ENCODE results near the gene ATOX1. TPM values are rescaled to one million over a fixed set of nuclear protein-coding genes. Genes with fewer than 3 reads are reported as not detected.

Gene ATOX1
- total and polyA plus RNA-seq, 2 experiments from 2014 or later: 118 to 134 TPM

DNA sequence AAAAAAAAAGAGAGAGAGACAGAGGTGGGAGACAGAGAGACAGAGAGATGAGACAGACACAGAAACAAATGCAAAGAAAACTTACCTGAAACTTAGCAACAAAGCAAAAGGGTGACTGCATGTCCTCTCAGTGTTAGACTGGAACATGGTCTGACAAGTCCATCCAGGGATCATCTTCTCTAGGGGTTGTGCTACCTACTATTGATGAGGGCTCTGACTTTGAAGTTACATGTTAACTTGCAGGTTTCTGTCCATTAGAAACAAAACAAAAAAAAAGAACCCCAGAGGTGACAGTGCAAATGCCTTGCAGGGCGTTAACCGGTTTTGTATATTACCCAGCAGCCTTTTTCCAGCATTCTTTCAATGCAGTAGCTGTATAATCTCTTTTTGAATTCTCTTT is 58.1 kb downstream of the ATOX1 start (continued):
- TF ChIP-seq, protein P1, sequence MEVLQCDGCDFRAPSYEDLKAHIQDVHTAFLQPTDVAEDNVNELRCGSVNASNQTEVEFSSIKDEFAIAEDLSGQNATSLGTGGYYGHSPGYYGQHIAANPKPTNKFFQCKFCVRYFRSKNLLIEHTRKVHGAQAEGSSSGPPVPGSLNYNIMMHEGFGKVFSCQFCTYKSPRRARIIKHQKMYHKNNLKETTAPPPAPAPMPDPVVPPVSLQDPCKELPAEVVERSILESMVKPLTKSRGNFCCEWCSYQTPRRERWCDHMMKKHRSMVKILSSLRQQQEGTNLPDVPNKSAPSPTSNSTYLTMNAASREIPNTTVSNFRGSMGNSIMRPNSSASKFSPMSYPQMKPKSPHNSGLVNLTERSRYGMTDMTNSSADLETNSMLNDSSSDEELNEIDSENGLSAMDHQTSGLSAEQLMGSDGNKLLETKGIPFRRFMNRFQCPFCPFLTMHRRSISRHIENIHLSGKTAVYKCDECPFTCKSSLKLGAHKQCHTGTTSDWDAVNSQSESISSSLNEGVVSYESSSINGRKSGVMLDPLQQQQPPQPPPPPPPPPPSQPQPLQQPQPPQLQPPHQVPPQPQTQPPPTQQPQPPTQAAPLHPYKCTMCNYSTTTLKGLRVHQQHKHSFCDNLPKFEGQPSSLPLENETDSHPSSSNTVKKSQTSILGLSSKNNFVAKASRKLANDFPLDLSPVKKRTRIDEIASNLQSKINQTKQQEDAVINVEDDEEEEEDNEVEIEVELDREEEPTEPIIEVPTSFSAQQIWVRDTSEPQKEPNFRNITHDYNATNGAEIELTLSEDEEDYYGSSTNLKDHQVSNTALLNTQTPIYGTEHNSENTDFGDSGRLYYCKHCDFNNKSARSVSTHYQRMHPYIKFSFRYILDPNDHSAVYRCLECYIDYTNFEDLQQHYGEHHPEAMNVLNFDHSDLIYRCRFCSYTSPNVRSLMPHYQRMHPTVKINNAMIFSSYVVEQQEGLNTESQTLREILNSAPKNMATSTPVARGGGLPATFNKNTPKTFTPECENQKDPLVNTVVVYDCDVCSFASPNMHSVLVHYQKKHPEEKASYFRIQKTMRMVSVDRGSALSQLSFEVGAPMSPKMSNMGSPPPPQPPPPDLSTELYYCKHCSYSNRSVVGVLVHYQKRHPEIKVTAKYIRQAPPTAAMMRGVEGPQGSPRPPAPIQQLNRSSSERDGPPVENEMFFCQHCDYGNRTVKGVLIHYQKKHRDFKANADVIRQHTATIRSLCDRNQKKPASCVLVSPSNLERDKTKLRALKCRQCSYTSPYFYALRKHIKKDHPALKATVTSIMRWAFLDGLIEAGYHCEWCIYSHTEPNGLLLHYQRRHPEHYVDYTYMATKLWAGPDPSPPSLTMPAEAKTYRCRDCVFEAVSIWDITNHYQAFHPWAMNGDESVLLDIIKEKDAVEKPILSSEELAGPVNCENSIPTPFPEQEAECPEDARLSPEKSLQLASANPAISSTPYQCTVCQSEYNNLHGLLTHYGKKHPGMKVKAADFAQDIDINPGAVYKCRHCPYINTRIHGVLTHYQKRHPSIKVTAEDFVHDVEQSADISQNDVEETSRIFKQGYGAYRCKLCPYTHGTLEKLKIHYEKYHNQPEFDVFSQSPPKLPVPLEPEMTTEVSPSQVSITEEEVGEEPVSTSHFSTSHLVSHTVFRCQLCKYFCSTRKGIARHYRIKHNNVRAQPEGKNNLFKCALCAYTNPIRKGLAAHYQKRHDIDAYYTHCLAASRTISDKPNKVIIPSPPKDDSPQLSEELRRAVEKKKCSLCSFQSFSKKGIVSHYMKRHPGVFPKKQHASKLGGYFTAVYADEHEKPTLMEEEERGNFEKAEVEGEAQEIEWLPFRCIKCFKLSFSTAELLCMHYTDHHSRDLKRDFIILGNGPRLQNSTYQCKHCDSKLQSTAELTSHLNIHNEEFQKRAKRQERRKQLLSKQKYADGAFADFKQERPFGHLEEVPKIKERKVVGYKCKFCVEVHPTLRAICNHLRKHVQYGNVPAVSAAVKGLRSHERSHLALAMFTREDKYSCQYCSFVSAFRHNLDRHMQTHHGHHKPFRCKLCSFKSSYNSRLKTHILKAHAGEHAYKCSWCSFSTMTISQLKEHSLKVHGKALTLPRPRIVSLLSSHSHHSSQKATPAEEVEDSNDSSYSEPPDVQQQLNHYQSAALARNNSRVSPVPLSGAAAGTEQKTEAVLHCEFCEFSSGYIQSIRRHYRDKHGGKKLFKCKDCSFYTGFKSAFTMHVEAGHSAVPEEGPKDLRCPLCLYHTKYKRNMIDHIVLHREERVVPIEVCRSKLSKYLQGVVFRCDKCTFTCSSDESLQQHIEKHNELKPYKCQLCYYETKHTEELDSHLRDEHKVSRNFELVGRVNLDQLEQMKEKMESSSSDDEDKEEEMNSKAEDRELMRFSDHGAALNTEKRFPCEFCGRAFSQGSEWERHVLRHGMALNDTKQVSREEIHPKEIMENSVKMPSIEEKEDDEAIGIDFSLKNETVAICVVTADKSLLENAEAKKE (CRISPR knock-in tag; IDR thresholded peaks at IDR 0.05): no peak
- TF ChIP-seq, protein P2, sequence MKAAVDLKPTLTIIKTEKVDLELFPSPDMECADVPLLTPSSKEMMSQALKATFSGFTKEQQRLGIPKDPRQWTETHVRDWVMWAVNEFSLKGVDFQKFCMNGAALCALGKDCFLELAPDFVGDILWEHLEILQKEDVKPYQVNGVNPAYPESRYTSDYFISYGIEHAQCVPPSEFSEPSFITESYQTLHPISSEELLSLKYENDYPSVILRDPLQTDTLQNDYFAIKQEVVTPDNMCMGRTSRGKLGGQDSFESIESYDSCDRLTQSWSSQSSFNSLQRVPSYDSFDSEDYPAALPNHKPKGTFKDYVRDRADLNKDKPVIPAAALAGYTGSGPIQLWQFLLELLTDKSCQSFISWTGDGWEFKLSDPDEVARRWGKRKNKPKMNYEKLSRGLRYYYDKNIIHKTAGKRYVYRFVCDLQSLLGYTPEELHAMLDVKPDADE (IDR thresholded peaks at IDR 0.05): no peak
- TF ChIP-seq, protein P3, sequence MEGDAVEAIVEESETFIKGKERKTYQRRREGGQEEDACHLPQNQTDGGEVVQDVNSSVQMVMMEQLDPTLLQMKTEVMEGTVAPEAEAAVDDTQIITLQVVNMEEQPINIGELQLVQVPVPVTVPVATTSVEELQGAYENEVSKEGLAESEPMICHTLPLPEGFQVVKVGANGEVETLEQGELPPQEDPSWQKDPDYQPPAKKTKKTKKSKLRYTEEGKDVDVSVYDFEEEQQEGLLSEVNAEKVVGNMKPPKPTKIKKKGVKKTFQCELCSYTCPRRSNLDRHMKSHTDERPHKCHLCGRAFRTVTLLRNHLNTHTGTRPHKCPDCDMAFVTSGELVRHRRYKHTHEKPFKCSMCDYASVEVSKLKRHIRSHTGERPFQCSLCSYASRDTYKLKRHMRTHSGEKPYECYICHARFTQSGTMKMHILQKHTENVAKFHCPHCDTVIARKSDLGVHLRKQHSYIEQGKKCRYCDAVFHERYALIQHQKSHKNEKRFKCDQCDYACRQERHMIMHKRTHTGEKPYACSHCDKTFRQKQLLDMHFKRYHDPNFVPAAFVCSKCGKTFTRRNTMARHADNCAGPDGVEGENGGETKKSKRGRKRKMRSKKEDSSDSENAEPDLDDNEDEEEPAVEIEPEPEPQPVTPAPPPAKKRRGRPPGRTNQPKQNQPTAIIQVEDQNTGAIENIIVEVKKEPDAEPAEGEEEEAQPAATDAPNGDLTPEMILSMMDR (conservative IDR thresholded peaks at IDR 0.05; ENCODE audit: low read depth in 2 of 2): no peak
- TF ChIP-seq POLR2AphosphoS5 (IDR thresholded peaks at IDR 0.05; ENCODE audit: low read depth): no peak
- TF ChIP-seq JUNB (IDR thresholded peaks at IDR 0.05; ENCODE audit: unreplicated experiment): no peak
- no peak for TF ChIP-seq CREB1 (CRISPR knock-in tag; IDR thresholded peaks at IDR 0.05; ENCODE audit: low read depth)
- TF ChIP-seq ZNF114 (CRISPR knock-in tag; IDR thresholded peaks at IDR 0.05): no peak

Measured in GM23338 (cell line).